GM23338 (cell line): ENCODE measurements around the gene NEURL1B. TPM values are rescaled to one million over a fixed set of nuclear protein-coding genes. Genes with fewer than 3 reads are reported as not detected.

Source experiments
- microRNA-seq: library from miRNA; unstranded; fragments of <30 nt; microRNA quantifications from one replicate; pipeline ENCODE4, GENCODE V29; 2017
- polyA plus RNA-seq: library from polyadenylated mRNA; unstranded; fragments of >200 nt; fragmentation: Nextera tagmentation; extraction: Ambion mirVana; gene quantifications from 2 replicates; pipeline ENCODE4 v1.2.1, GENCODE V29; 2016
- small RNA-seq: library from RNA; depleted of rRNA; stranded (forward); fragments of <200 nt; gene quantifications from one replicate; pipeline ENCODE3, GENCODE V24; 2014; ENCODE audit warnings: low replicate concordance
- total RNA-seq: library from RNA; depleted of rRNA; stranded (reverse); fragments of >200 nt; shearing (Covaris generic); gene quantifications from 2 replicates; pipeline ENCODE4 v1.2.3, GENCODE V29; 2014; rRNA removed

Gene NEURL1B
- total and polyA plus RNA-seq, 2 experiments from 2014 or later = 1.9 to 13.3 TPM

Small RNA genes lying within 50 kb of the gene (microRNA-seq; reads per million reads assigned to microRNA genes)
- not detected for gene MIR5003

Small RNA genes lying within 50 kb of the gene (small RNA-seq; reads per million reads assigned to genes)
- gene AC027309.2 (not detected), gene MIR5003 (not detected)

Other genes with a start within 250 kb of the NEURL1B start
- 50.1 and 52.5 TPM in 2 replicates for gene SH3PXD2B, start 186.7 kb upstream of the NEURL1B start, total RNA-seq
- gene SH3PXD2B, start 186.7 kb upstream of the NEURL1B start, polyA plus RNA-seq = 40.2 and 48.0 TPM in 2 replicates
- 12.8 and 17.2 TPM in 2 replicates for gene DUSP1, start 129.9 kb downstream of the NEURL1B start, total RNA-seq
- gene DUSP1, start 129.9 kb downstream of the NEURL1B start, polyA plus RNA-seq = 8.7 and 9.7 TPM in 2 replicates
- gene ERGIC1, start 193.0 kb downstream of the NEURL1B start, total RNA-seq = 92.2 and 99.9 TPM in 2 replicates
- gene ERGIC1, start 193.0 kb downstream of the NEURL1B start, polyA plus RNA-seq = 21.2 and 25.2 TPM in 2 replicates